Mesothelial cell of epicardium (in vitro differentiated cells): ENCODE data around the gene PSENEN. TPM values are rescaled to one million over a fixed set of nuclear protein-coding genes. Genes with fewer than 3 reads are reported as not detected.

Experiments
- DNase-seq, 2 experiments: peaks; one replicate each; pipeline ENCODE4 v3.0.0; 2021; ENCODE audit warnings: low spot score in 2 of 2; ENCODE audit not compliant: unreplicated experiment in 2 of 2
- H3K27ac Mint-ChIP-seq: 2 replicates; pipeline ENCODE4 v1.8.0; 2021; ENCODE audit warnings: mixed read lengths
- H3K27me3 Mint-ChIP-seq: 2 replicates; pipeline ENCODE4 v1.8.0; 2021; ENCODE audit warnings: low read depth, mixed read lengths
- H3K36me3 Mint-ChIP-seq: 2 replicates; pipeline ENCODE4 v1.8.0; 2021; ENCODE audit warnings: mixed read lengths
- H3K4me1 Mint-ChIP-seq: 2 replicates; pipeline ENCODE4 v1.8.0; 2021; ENCODE audit warnings: mixed read lengths
- H3K4me3 Mint-ChIP-seq: 2 replicates; pipeline ENCODE4 v1.8.0; 2021; ENCODE audit warnings: mild to moderate bottlenecking, moderate library complexity, mixed read lengths
- H3K9me3 Mint-ChIP-seq: 2 replicates; pipeline ENCODE4 v1.8.0; 2021; ENCODE audit warnings: mixed read lengths
- CTCF ChIP-seq: fragments of 200-600 bp; sonication (generic); IDR thresholded peaks from one replicate; pipeline ENCODE4 v1.5.0; 2021; ENCODE audit warnings: antibody characterized with exemption; ENCODE audit not compliant: unreplicated experiment
- total RNA-seq: library from RNA; stranded (reverse); gene quantifications from 3 replicates; pipeline ENCODE4 v1.2.1, GENCODE V29; 2021

PSENEN gene
- total RNA-seq, 1 donor from 2014 or later, result 45.2 TPM

- peak overlapping the region; percentile 53 for H3K4me3 Mint-ChIP-seq
- peaks cover 4% of the 10 kb centered on the region for H3K36me3 Mint-ChIP-seq
- no peak for TF ChIP-seq CTCF
- H3K4me1 Mint-ChIP-seq, result peaks cover 24% of the 10 kb centered on the region
- H3K27ac Mint-ChIP-seq, result peak overlapping the region; percentile 37
- no peak for DNase-seq
- no peaks in the 10 kb centered on the region for H3K9me3 Mint-ChIP-seq
- H3K27me3 Mint-ChIP-seq, result peaks cover 9% of the 10 kb centered on the region
Measured at GRCh38 chr19:35755131-35755549, 9.7 kb downstream of the PSENEN start.

GRCh38 chr19:35755550-35756376, 10.3 kb downstream of the PSENEN start:
- Mint-ChIP-seq H3K36me3 (peaks cover 4% of the 10 kb centered on the region), H3K9me3 (no peaks in the 10 kb centered on the region), H3K27ac (peak overlapping the region; percentile 93), H3K4me1 (peaks cover 21% of the 10 kb centered on the region), H3K27me3 (peaks cover 9% of the 10 kb centered on the region), H3K4me3 (peak overlapping the region; percentile 67)
- TF ChIP-seq CTCF, result no peak
- no peak for DNase-seq

- H3K36me3 Mint-ChIP-seq, result peaks cover 4% of the 10 kb centered on the region
- H3K4me3 Mint-ChIP-seq, result peak within 1 kb of the TSS; percentile 97
- H3K27ac Mint-ChIP-seq, result peak within 1 kb of the TSS; percentile 96
- TF ChIP-seq CTCF, result no peak
- H3K4me1 Mint-ChIP-seq, result peaks cover 21% of the 10 kb centered on the region
- H3K27me3 Mint-ChIP-seq, result peaks cover 9% of the 10 kb centered on the region
- DNase-seq, result peak in 1 of 2 experiments; percentile 55
- no peaks in the 10 kb centered on the region for H3K9me3 Mint-ChIP-seq
Measured at GRCh38 chr19:35756377-35757230, 11.2 kb downstream of the PSENEN start, which contains the start of gene HSPB6. Gene HSPB6, minus strand, starts transcription at chr19:35757029. Its CDS starts 21 bp downstream, at chr19:35757008.

- no peak for TF ChIP-seq CTCF
- peaks cover 21% of the 10 kb centered on the region for H3K4me1 Mint-ChIP-seq
- peak in 1 of 2 experiments; percentile 75 for DNase-seq
- H3K4me3 Mint-ChIP-seq, result peak overlapping the region; percentile 97
- peaks cover 9% of the 10 kb centered on the region for H3K27me3 Mint-ChIP-seq
- H3K27ac Mint-ChIP-seq, result peak overlapping the region; percentile 96
- H3K9me3 Mint-ChIP-seq, result no peaks in the 10 kb centered on the region
- H3K36me3 Mint-ChIP-seq, result peaks cover 4% of the 10 kb centered on the region
Measured at GRCh38 chr19:35757231-35757748, 11.8 kb downstream of the PSENEN start.

GRCh38 chr19:35757749-35758608, 12.5 kb downstream of the PSENEN start, which contains the start of gene PROSER3:
Gene PROSER3, plus strand, starts transcription at chr19:35758176. Its CDS starts 40 bp downstream, at chr19:35758216.
- TF ChIP-seq CTCF, result no peak
- peaks cover 9% of the 10 kb centered on the region for H3K27me3 Mint-ChIP-seq
- H3K4me3 Mint-ChIP-seq, result peak within 1 kb of the TSS; percentile 97
- H3K27ac Mint-ChIP-seq, result peak within 1 kb of the TSS; percentile 96
- H3K9me3 Mint-ChIP-seq, result no peaks in the 10 kb centered on the region
- peaks cover 21% of the 10 kb centered on the region for H3K4me1 Mint-ChIP-seq
- DNase-seq, result peak; percentile 95 to 97
- peaks cover 4% of the 10 kb centered on the region for H3K36me3 Mint-ChIP-seq
